Measurements from ENCODE around the gene FAM83G. TPM values are rescaled to one million over a fixed set of nuclear protein-coding genes. Genes with fewer than 3 reads are reported as not detected.

FAM83G gene
- total and polyA plus RNA-seq, 2 experiments from 2014 or later: 7.6 to 44.5 TPM

DNA sequence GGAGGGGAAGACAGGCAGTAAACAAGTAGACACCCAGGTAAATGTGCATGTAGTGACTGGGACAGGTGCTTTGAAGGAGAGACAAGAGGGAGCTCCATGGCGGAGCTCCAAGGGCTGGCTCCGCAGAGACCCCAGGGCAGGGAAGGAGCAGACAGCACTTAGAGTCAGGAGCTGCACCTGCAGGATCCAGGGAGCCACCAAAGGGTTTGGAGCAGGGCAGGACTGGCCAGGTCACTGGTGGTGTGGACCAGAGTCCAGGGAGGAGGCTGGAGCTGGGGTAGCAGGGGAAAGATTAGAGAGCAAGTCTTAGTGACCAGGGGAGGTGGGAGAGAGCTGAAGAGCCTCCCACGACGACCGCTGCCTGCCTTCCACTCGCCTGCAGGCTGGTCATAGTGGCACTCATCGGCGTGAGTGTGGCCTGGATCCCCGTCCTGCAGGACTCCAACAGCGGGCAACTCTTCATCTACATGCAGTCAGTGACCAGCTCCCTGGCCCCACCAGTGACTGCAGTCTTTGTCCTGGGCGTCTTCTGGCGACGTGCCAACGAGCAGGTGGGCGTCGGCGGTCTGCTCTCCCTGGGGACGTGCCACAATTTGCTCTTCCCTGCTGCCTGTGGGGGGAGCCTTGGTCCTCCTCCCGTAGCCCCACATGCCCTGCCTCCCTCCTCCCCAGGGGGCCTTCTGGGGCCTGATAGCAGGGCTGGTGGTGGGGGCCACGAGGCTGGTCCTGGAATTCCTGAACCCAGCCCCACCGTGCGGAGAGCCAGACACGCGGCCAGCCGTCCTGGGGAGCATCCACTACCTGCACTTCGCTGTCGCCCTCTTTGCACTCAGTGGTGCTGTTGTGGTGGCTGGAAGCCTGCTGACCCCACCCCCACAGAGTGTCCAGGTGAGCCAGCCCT, 14.7 kb upstream of the FAM83G start (continued):
- TF ChIP-seq, protein P1, sequence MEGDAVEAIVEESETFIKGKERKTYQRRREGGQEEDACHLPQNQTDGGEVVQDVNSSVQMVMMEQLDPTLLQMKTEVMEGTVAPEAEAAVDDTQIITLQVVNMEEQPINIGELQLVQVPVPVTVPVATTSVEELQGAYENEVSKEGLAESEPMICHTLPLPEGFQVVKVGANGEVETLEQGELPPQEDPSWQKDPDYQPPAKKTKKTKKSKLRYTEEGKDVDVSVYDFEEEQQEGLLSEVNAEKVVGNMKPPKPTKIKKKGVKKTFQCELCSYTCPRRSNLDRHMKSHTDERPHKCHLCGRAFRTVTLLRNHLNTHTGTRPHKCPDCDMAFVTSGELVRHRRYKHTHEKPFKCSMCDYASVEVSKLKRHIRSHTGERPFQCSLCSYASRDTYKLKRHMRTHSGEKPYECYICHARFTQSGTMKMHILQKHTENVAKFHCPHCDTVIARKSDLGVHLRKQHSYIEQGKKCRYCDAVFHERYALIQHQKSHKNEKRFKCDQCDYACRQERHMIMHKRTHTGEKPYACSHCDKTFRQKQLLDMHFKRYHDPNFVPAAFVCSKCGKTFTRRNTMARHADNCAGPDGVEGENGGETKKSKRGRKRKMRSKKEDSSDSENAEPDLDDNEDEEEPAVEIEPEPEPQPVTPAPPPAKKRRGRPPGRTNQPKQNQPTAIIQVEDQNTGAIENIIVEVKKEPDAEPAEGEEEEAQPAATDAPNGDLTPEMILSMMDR (conservative IDR thresholded peaks at IDR 0.05; ENCODE audit: low read depth in 2 of 2): no peak
- TF ChIP-seq, protein P2, sequence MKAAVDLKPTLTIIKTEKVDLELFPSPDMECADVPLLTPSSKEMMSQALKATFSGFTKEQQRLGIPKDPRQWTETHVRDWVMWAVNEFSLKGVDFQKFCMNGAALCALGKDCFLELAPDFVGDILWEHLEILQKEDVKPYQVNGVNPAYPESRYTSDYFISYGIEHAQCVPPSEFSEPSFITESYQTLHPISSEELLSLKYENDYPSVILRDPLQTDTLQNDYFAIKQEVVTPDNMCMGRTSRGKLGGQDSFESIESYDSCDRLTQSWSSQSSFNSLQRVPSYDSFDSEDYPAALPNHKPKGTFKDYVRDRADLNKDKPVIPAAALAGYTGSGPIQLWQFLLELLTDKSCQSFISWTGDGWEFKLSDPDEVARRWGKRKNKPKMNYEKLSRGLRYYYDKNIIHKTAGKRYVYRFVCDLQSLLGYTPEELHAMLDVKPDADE (IDR thresholded peaks at IDR 0.05): no peak

DNA sequence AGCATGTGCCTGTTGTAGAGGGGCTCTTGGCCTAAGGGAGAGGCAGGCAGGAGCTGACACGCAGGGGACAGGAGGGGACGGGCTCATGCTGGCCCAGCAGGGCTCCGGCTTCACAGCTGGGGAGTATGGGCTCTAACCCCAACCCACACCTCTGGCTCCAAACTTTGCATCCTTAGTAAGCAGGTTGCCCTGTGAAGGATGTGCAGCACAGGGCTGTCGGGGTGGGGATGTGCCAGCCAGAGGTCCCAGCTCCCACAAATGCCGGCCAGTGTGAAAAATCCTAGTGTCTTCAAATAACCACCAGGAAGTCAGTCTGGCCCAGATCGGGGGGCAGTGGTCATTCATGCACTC, 14.0 kb upstream of the FAM83G start:
- no peak overlapping the region for H3K4me3 ChIP-seq
- no peak overlapping the region for H3K4me2 ChIP-seq
- H3K36me3 ChIP-seq (ENCODE audit: insufficient read depth): no peaks in the 10 kb centered on the region
- peaks cover 4% of the 10 kb centered on the region for H3K27me3 Mint-ChIP-seq (ENCODE audit: insufficient read depth, low read depth, poor library complexity)
- no peak overlapping the region for H2AFZ ChIP-seq
- no peak for ATAC-seq
- H3K9me3 Mint-ChIP-seq: no peaks in the 10 kb centered on the region
- H4K20me1 ChIP-seq (replicated peaks; ENCODE audit: insufficient read depth): no peaks in the 10 kb centered on the region
- no peak overlapping the region for H3K4me3 Mint-ChIP-seq
- no peaks in the 10 kb centered on the region for H3K27me3 ChIP-seq (ENCODE audit: insufficient read depth)
- H3K79me2 ChIP-seq (replicated peaks; ENCODE audit: insufficient read depth): no peaks in the 10 kb centered on the region
- no peak overlapping the region for H3K27ac ChIP-seq (ENCODE audit: low read depth)
- H3K4me1 ChIP-seq (ENCODE audit: insufficient read depth): no peaks in the 10 kb centered on the region
- H3K4me1 Mint-ChIP-seq: peaks cover 8% of the 10 kb centered on the region
- H3K36me3 Mint-ChIP-seq (ENCODE audit: low read depth): no peaks in the 10 kb centered on the region
- no peaks in the 10 kb centered on the region for H3K9me2 ChIP-seq (ENCODE audit: insufficient read depth)
- H3K27ac Mint-ChIP-seq: no peak overlapping the region
- DNase-seq (ENCODE audit: low spot score): no peak
- no peaks in the 10 kb centered on the region for H3F3A ChIP-seq (replicated peaks; ENCODE audit: low read depth)
- no peak for TF ChIP-seq NANOG (IDR thresholded peaks at IDR 0.05; ENCODE audit: borderline replicate concordance)
- TF ChIP-seq, protein P2 (IDR thresholded peaks at IDR 0.05): no peak
- TF ChIP-seq, protein P1 (conservative IDR thresholded peaks at IDR 0.05; ENCODE audit: low read depth in 2 of 2): no peak
- TF ChIP-seq ZNF331 (CRISPR knock-in tag; IDR thresholded peaks at IDR 0.05; ENCODE audit: low read depth): no peak
- no peak for TF ChIP-seq POLR2AphosphoS5 (IDR thresholded peaks at IDR 0.05; ENCODE audit: low read depth)
- TF ChIP-seq ZNF114 (CRISPR knock-in tag; IDR thresholded peaks at IDR 0.05): no peak
- no peak for TF ChIP-seq JUNB (IDR thresholded peaks at IDR 0.05; ENCODE audit: unreplicated experiment)
- no peak for TF ChIP-seq EZH2phosphoT487 (IDR thresholded peaks at IDR 0.05; ENCODE audit: unreplicated experiment)
- no peak for TF ChIP-seq EZH2 (IDR thresholded peaks at IDR 0.05; ENCODE audit: low read depth, unreplicated experiment)
- no peak for TF ChIP-seq CREB1 (CRISPR knock-in tag; IDR thresholded peaks at IDR 0.05; ENCODE audit: low read depth)
- no peak for TF ChIP-seq ZNF462 (CRISPR knock-in tag; IDR thresholded peaks at IDR 0.05)
